Mesothelial cell of epicardium (in vitro differentiated cells): Measurements from ENCODE around the gene MRGPRF. TPM values are rescaled to one million over a fixed set of nuclear protein-coding genes. Genes with fewer than 3 reads are reported as not detected.

Source experiments
- DNase-seq, 2 experiments: peaks; one replicate each; pipeline ENCODE4 v3.0.0; 2021; ENCODE audit warnings: low spot score in 2 of 2; ENCODE audit not compliant: unreplicated experiment in 2 of 2
- H3K27ac Mint-ChIP-seq: 2 replicates; pipeline ENCODE4 v1.8.0; 2021; ENCODE audit warnings: mixed read lengths
- H3K27me3 Mint-ChIP-seq: 2 replicates; pipeline ENCODE4 v1.8.0; 2021; ENCODE audit warnings: low read depth, mixed read lengths
- H3K36me3 Mint-ChIP-seq: 2 replicates; pipeline ENCODE4 v1.8.0; 2021; ENCODE audit warnings: mixed read lengths
- H3K4me1 Mint-ChIP-seq: 2 replicates; pipeline ENCODE4 v1.8.0; 2021; ENCODE audit warnings: mixed read lengths
- H3K4me3 Mint-ChIP-seq: 2 replicates; pipeline ENCODE4 v1.8.0; 2021; ENCODE audit warnings: mild to moderate bottlenecking, moderate library complexity, mixed read lengths
- H3K9me3 Mint-ChIP-seq: 2 replicates; pipeline ENCODE4 v1.8.0; 2021; ENCODE audit warnings: mixed read lengths
- total RNA-seq: library from RNA; stranded (reverse); gene quantifications from 3 replicates; pipeline ENCODE4 v1.2.1, GENCODE V29; 2021
- TF ChIP-seq, protein P1 (sequence below): fragments of 200-600 bp; sonication (generic); IDR thresholded peaks from one replicate; pipeline ENCODE4 v1.5.0; 2021; ENCODE audit warnings: antibody characterized with exemption; ENCODE audit not compliant: unreplicated experiment

MRGPRF gene
- total RNA-seq, 1 donor from 2014 or later: 3.4 TPM

- Mint-ChIP-seq H3K36me3 (no peaks in the 10 kb centered on the region), H3K9me3 (no peaks in the 10 kb centered on the region), H3K4me3 (peak overlapping the region; percentile 43), H3K27me3 (peaks cover 8% of the 10 kb centered on the region), H3K4me1 (peaks cover 56% of the 10 kb centered on the region), H3K27ac (peak overlapping the region; percentile 30)
- DNase-seq: no peak
- TF ChIP-seq, protein P1, sequence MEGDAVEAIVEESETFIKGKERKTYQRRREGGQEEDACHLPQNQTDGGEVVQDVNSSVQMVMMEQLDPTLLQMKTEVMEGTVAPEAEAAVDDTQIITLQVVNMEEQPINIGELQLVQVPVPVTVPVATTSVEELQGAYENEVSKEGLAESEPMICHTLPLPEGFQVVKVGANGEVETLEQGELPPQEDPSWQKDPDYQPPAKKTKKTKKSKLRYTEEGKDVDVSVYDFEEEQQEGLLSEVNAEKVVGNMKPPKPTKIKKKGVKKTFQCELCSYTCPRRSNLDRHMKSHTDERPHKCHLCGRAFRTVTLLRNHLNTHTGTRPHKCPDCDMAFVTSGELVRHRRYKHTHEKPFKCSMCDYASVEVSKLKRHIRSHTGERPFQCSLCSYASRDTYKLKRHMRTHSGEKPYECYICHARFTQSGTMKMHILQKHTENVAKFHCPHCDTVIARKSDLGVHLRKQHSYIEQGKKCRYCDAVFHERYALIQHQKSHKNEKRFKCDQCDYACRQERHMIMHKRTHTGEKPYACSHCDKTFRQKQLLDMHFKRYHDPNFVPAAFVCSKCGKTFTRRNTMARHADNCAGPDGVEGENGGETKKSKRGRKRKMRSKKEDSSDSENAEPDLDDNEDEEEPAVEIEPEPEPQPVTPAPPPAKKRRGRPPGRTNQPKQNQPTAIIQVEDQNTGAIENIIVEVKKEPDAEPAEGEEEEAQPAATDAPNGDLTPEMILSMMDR: no peak
Measured at GRCh38 chr11:69011624-69012091, 1.4 kb downstream of the MRGPRF start.

- no peaks in the 10 kb centered on the region for H3K36me3 Mint-ChIP-seq
Measured at GRCh38 chr11:69010964-69011623, 2.0 kb downstream of the MRGPRF start.

DNA sequence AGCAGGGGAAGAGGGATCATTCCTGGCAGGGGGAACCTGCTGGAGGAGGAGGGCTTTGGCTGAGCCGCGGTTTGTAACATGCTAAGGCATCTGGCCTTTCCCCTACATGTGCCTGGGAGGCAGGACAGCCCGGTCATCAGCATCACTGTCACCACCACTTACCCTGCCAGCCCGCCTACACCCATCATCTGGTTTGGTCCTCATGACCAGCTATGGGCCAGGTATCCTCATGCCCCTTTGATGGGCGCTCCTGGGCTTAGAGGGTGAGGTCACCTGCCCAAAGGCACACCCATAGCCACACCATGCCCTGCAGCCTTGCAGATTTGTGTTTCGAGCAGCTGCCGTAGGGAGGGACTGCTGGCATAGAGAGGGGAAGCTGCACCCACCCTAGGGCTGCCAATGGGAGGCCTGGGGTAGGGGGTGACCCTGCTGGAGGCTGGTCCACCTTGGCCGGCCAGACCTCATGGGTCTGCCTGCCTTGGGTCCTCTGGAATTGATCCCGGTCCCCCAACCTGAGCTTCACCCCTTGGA is 2.6 kb downstream of the MRGPRF start:
- TF ChIP-seq, protein P1: no peak
- Mint-ChIP-seq H3K4me1 (peaks cover 56% of the 10 kb centered on the region), H3K27me3 (peaks cover 8% of the 10 kb centered on the region), H3K27ac (no peak overlapping the region), H3K4me3 (no peak overlapping the region), H3K36me3 (no peaks in the 10 kb centered on the region), H3K9me3 (no peaks in the 10 kb centered on the region)
- DNase-seq: no peak

More at GRCh38 chr11:69010964-69011623, 2.0 kb downstream of the MRGPRF start:
- Mint-ChIP-seq H3K9me3 (no peaks in the 10 kb centered on the region), H3K4me1 (peaks cover 56% of the 10 kb centered on the region), H3K27me3 (peaks cover 8% of the 10 kb centered on the region), H3K27ac (peak overlapping the region; percentile 30), H3K4me3 (peak overlapping the region; percentile 43)
- peak; percentile 69 to 87 for DNase-seq
- TF ChIP-seq, protein P1: no peak

GRCh38 chr11:69009441-69010211 is 3.4 kb downstream of the MRGPRF start:
- H3K4me1 Mint-ChIP-seq: peaks cover 53% of the 10 kb centered on the region
- no peaks in the 10 kb centered on the region for H3K9me3 Mint-ChIP-seq
- H3K27ac Mint-ChIP-seq: no peak overlapping the region
- no peaks in the 10 kb centered on the region for H3K36me3 Mint-ChIP-seq
- no peak overlapping the region for H3K4me3 Mint-ChIP-seq
- peaks cover 8% of the 10 kb centered on the region for H3K27me3 Mint-ChIP-seq
- DNase-seq: no peak
- TF ChIP-seq, protein P1: no peak

- Mint-ChIP-seq H3K4me3 (no peak overlapping the region), H3K9me3 (no peaks in the 10 kb centered on the region), H3K27me3 (peaks cover 8% of the 10 kb centered on the region), H3K4me1 (peaks cover 46% of the 10 kb centered on the region), H3K27ac (peak overlapping the region; percentile 59), H3K36me3 (no peaks in the 10 kb centered on the region)
- TF ChIP-seq, protein P1: no peak
- DNase-seq: no peak
Measured at GRCh38 chr11:69008737-69009440, 4.2 kb downstream of the MRGPRF start.
